A549 (cell line): Measurements from ENCODE around the gene FBXO24.

Experiments
- EHMT2 ChIP-seq: fragments of 200-600 bp; sonication (generic); IDR thresholded peaks from 2 replicates; pipeline ENCODE4 v1.6.1; 2016; ENCODE audit warnings: antibody characterized with exemption, low read depth, mild to moderate bottlenecking, moderate library complexity
- GATA3 ChIP-seq: IDR thresholded peaks from 2 replicates; pipeline ENCODE4 v1.6.1; 2012; ENCODE audit warnings: borderline replicate concordance
- RNF2 ChIP-seq: fragments of 200-600 bp; sonication (generic); IDR thresholded peaks from 2 replicates; pipeline ENCODE4 v1.6.1; 2016; ENCODE audit warnings: low read depth, mild to moderate bottlenecking, antibody characterized with exemption, moderate library complexity, borderline replicate concordance

DNA sequence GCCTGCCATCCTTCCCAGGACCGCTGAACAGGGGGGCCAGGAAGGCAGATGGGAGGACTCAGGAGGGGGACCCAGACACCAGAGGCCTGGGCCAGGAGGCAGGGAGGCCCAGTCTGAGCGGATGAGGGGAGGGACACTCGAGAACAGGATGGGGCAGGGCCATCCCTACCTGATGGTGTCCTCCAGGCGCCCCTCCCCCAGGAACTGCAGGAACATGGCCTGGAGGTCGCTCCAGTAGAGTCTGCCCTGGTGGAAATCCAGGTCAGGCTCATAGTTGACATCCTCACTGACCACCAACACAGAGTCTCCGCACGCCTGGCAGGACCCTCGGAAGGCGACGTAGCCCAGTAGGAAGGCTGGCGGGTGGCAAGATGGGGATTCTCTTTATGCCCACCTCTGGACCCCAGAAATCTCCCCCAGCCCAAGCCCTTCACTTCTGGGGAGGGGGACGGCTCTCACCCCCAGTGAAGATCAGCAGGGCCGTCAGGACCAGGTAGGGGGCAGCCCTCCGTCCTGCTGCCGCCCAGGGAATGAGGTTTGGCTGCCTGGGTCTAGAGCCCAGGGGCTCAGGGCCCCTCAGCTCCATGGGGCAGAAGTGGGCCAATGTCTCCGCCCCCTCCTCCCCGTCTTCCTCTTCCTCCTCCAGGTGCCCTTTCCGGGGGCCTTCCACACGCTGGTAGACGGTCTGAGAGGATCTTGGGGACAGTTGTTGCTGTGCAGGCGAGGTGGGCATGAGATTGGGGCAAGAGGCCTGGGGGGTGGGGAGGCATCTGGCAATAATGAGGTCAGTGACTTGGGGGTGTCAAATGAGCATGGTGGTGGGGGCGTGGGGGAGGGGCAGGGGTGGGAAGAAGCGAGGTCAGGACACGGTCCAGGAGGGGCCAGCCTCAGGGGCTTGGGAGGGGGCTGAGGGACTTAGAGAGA is 54.7 kb downstream of the FBXO24 start:
- TF ChIP-seq RNF2 (no peak), GATA3 (no peak), EHMT2 (no peak)
